Activated T-helper 9 cell treated with anti-CD3 and anti-CD28 coated beads, Interleukin-2, amount 50 U/mL, for 16 hours (primary cell): ENCODE measurements around the gene TRNAU1AP.
"Not testable (repeated sequence)": the region's sequence is repeated elsewhere in the genome, so short reads cannot be mapped to it uniquely, and the experiment has no call there.

Experiments used
- DNase-seq: peaks from one replicate; pipeline ENCODE4 v3.0.0-alpha.2; 2020; ENCODE audit warnings: low read depth

TRNAU1AP gene

GRCh38 chr1:28577738-28578536, 25.1 kb downstream of the TRNAU1AP start:
- DNase-seq, result no peak

GRCh38 chr1:28578696-28579218, 25.9 kb downstream of the TRNAU1AP start:
- no peak for DNase-seq

GRCh38 chr1:28579401-28579800, 26.5 kb downstream of the TRNAU1AP start:
- no peak for DNase-seq

GRCh38 chr1:28580722-28581530, 28.0 kb downstream of the TRNAU1AP start:
- DNase-seq, result peak; percentile 41

- peak; percentile 92 for DNase-seq
Measured at GRCh38 chr1:28581531-28582247, 28.8 kb downstream of the TRNAU1AP start.

GRCh38 chr1:28582248-28582615, 29.3 kb downstream of the TRNAU1AP start:
- no peak for DNase-seq

- not testable (repeated sequence) for DNase-seq
Measured at GRCh38 chr1:28586585-28587391, 33.9 kb downstream of the TRNAU1AP start.

- DNase-seq, result no peak
Measured at GRCh38 chr1:28591708-28592320, 38.9 kb downstream of the TRNAU1AP start, which contains the start of gene RAB42. RAB42 (plus strand) TSS chr1:28592265; CDS start chr1:28592512, 247 bp downstream.

GRCh38 chr1:28592321-28593071, 39.6 kb downstream of the TRNAU1AP start:
- DNase-seq, result no peak

- DNase-seq, result not testable (repeated sequence)
Measured at GRCh38 chr1:28593988-28594356, 41.1 kb downstream of the TRNAU1AP start.

- not testable (repeated sequence) for DNase-seq
Measured at GRCh38 chr1:28594686-28595411, 42.0 kb downstream of the TRNAU1AP start.

- no peak for DNase-seq
Measured at GRCh38 chr1:28595412-28596191, 42.7 kb downstream of the TRNAU1AP start.

- not testable (repeated sequence) for DNase-seq
Measured at GRCh38 chr1:28596276-28596675, 43.4 kb downstream of the TRNAU1AP start.

GRCh38 chr1:28601696-28602095, 48.8 kb downstream of the TRNAU1AP start:
- no peak for DNase-seq

- DNase-seq, result no peak
Measured at GRCh38 chr1:28602536-28603439, 49.9 kb downstream of the TRNAU1AP start.

GRCh38 chr1:28604411-28604810, 51.5 kb downstream of the TRNAU1AP start:
- no peak for DNase-seq

GRCh38 chr1:28604962-28605361, 52.1 kb downstream of the TRNAU1AP start:
- DNase-seq, result no peak

- no peak for DNase-seq
Measured at GRCh38 chr1:28606771-28607170, 53.9 kb downstream of the TRNAU1AP start.
